Activated CD4-positive, CD25-positive, alpha-beta regulatory T cell (primary cell): ENCODE results near the gene TAF13.

ENCODE experiments used
- DNase-seq, 4 experiments: peaks; one replicate each; lab custom pipeline; 2025; lab: John Stamatoyannopoulos, UW

Gene TAF13

GRCh38 chr1:109075531-109076490 is at the start of gene TAF13:
TSS of gene TAF13 (minus strand) at chr1:109076003. CDS start at chr1:109075947, 56 bp downstream.
- peak; percentile 68 to 75 (median 72) for DNase-seq

GRCh38 chr1:109120356-109120755 is 44.6 kb upstream of the TAF13 start:
- DNase-seq: no peak

- no peak for DNase-seq
Measured at GRCh38 chr1:109118089-109118488, 42.3 kb upstream of the TAF13 start.

- DNase-seq: no peak
Measured at GRCh38 chr1:109116286-109116685, 40.5 kb upstream of the TAF13 start.

GRCh38 chr1:109115685-109116084 is 39.9 kb upstream of the TAF13 start:
- no peak for DNase-seq

- no peak for DNase-seq
Measured at GRCh38 chr1:109114342-109114674, 38.5 kb upstream of the TAF13 start.

- peak; percentile 31 to 75 (median 55) for DNase-seq
Measured at GRCh38 chr1:109113590-109114341, 38.0 kb upstream of the TAF13 start, which contains the start of gene ELAPOR1. TSS of gene ELAPOR1 (plus strand) at chr1:109114115. CDS start at chr1:109114184, 69 bp downstream.

GRCh38 chr1:109112652-109113285 is 37.0 kb upstream of the TAF13 start:
- DNase-seq: peak; percentile 74 to 77 (median 74)

GRCh38 chr1:109112056-109112651 is 36.4 kb upstream of the TAF13 start:
- DNase-seq: no peak

GRCh38 chr1:109111386-109112055 is 35.7 kb upstream of the TAF13 start:
- DNase-seq: no peak

GRCh38 chr1:109109906-109110305 is 34.1 kb upstream of the TAF13 start:
- DNase-seq: no peak

- DNase-seq: no peak
Measured at GRCh38 chr1:109107785-109108184, 32.0 kb upstream of the TAF13 start.

GRCh38 chr1:109105881-109106280 is 30.1 kb upstream of the TAF13 start:
- DNase-seq: no peak

- no peak for DNase-seq
Measured at GRCh38 chr1:109104364-109105151, 28.8 kb upstream of the TAF13 start.

GRCh38 chr1:109099938-109100773 is 24.4 kb upstream of the TAF13 start:
- peak; percentile 94 to 98 (median 96) for DNase-seq

- no peak for DNase-seq
Measured at GRCh38 chr1:109096120-109096519, 20.3 kb upstream of the TAF13 start.

GRCh38 chr1:109095631-109096030 is 19.8 kb upstream of the TAF13 start:
- DNase-seq: no peak

GRCh38 chr1:109094871-109095270 is 19.1 kb upstream of the TAF13 start:
- no peak for DNase-seq

GRCh38 chr1:109094377-109094803 is 18.6 kb upstream of the TAF13 start:
- no peak for DNase-seq

- no peak for DNase-seq
Measured at GRCh38 chr1:109091839-109092193, 16.0 kb upstream of the TAF13 start.
